HTR-8/SVneo (cell line): Measurements from ENCODE around the gene EIF2B2.

Experiments
- DNase-seq: peaks from one replicate; pipeline ENCODE4 v3.0.0; 2011; ENCODE audit warnings: low spot score, mixed read lengths; ENCODE audit not compliant: insufficient read length
- FAIRE-seq: peaks from 2 replicates; lab custom pipeline; 2011; peaks lifted over from hg19 to GRCh38; lab: Jason Lieb, UNC

The EIF2B2 gene

GRCh38 chr14:75002392-75003249 lies at the start of gene EIF2B2:
Gene EIF2B2, plus strand, starts transcription at chr14:75002921. Its CDS starts 70 bp downstream, at chr14:75002991.
- FAIRE-seq (peak; percentile 100), DNase-seq (peak; percentile 100)

GRCh38 chr14:74953686-74954085 lies 49.0 kb upstream of the EIF2B2 start:
- FAIRE-seq, result no peak
- DNase-seq, result no peak

GRCh38 chr14:74954232-74954946 lies 48.3 kb upstream of the EIF2B2 start:
- no peak for DNase-seq
- peak; percentile 80 for FAIRE-seq

- no peak for DNase-seq
- no peak for FAIRE-seq
These were observed 47.8 kb upstream of the EIF2B2 start for GRCh38 chr14:74954947-74955228.

GRCh38 chr14:74955229-74956026 lies 47.3 kb upstream of the EIF2B2 start, which contains the start of gene PGF:
Gene PGF, minus strand, starts transcription at chr14:74955597. Its CDS starts 355 bp downstream, at chr14:74955242.
- no peak for FAIRE-seq
- peak; percentile 87 for DNase-seq

- DNase-seq (no peak), FAIRE-seq (no peak)
These were observed 46.8 kb upstream of the EIF2B2 start for GRCh38 chr14:74956027-74956279.

- DNase-seq (no peak), FAIRE-seq (no peak)
These were observed 46.2 kb upstream of the EIF2B2 start for GRCh38 chr14:74956280-74957072.

GRCh38 chr14:74959596-74960180 lies 43.0 kb upstream of the EIF2B2 start:
- DNase-seq, result no peak
- FAIRE-seq, result peak; percentile 23

- FAIRE-seq (no peak), DNase-seq (no peak)
These were observed 42.0 kb upstream of the EIF2B2 start for GRCh38 chr14:74960736-74961135.

- no peak for DNase-seq
- FAIRE-seq, result peak; percentile 20
These were observed 41.3 kb upstream of the EIF2B2 start for GRCh38 chr14:74961238-74961911.

GRCh38 chr14:74962046-74962445 lies 40.7 kb upstream of the EIF2B2 start:
- DNase-seq (no peak), FAIRE-seq (peak; percentile 13)

- FAIRE-seq, result no peak
- no peak for DNase-seq
These were observed 40.2 kb upstream of the EIF2B2 start for GRCh38 chr14:74962493-74962892.

- FAIRE-seq, result no peak
- no peak for DNase-seq
These were observed 39.5 kb upstream of the EIF2B2 start for GRCh38 chr14:74963178-74963704.

GRCh38 chr14:74963705-74964271 lies 38.9 kb upstream of the EIF2B2 start:
- DNase-seq, result no peak
- no peak for FAIRE-seq

- peak; percentile 59 for FAIRE-seq
These were observed 37.8 kb upstream of the EIF2B2 start for GRCh38 chr14:74964787-74965485.

GRCh38 chr14:74965486-74966153 lies 37.1 kb upstream of the EIF2B2 start:
- FAIRE-seq (peak; percentile 68), DNase-seq (no peak)

More at GRCh38 chr14:74964787-74965485, 37.8 kb upstream of the EIF2B2 start:
- DNase-seq, result no peak

- FAIRE-seq, result no peak
- DNase-seq, result no peak
These were observed 33.9 kb upstream of the EIF2B2 start for GRCh38 chr14:74968811-74969210.
